DMS153 treated with DMSO at 0.1 percent for 48 hours (cell line): ENCODE data around the gene CFAP99.

Source experiments
- DNase-seq: peaks from one replicate; lab custom pipeline; 2025; ENCODE audit not compliant: unreplicated experiment; lab: John Stamatoyannopoulos, UW

Gene CFAP99

GRCh38 chr4:2390784-2391421 lies 27.9 kb upstream of the CFAP99 start:
- DNase-seq: no peak

GRCh38 chr4:2393353-2394270 lies 25.1 kb upstream of the CFAP99 start:
- no peak for DNase-seq

GRCh38 chr4:2394528-2394927 lies 24.2 kb upstream of the CFAP99 start:
- no peak for DNase-seq

GRCh38 chr4:2395038-2395437 lies 23.7 kb upstream of the CFAP99 start:
- DNase-seq: no peak

- DNase-seq: no peak
Observed at GRCh38 chr4:2395584-2395983, 23.2 kb upstream of the CFAP99 start.

- no peak for DNase-seq
Observed at GRCh38 chr4:2396781-2397368, 21.9 kb upstream of the CFAP99 start.

GRCh38 chr4:2397596-2398379 lies 21.0 kb upstream of the CFAP99 start:
- DNase-seq: no peak

GRCh38 chr4:2399216-2399615 lies 19.5 kb upstream of the CFAP99 start:
- DNase-seq: no peak

- no peak for DNase-seq
Observed at GRCh38 chr4:2399631-2400190, 19.0 kb upstream of the CFAP99 start.

- no peak for DNase-seq
Observed at GRCh38 chr4:2400841-2401609, 17.7 kb upstream of the CFAP99 start.

- DNase-seq: no peak
Observed at GRCh38 chr4:2401610-2401983, 17.2 kb upstream of the CFAP99 start.

- no peak for DNase-seq
Observed at GRCh38 chr4:2402048-2402842, 16.5 kb upstream of the CFAP99 start.

- DNase-seq: no peak
Observed at GRCh38 chr4:2402941-2403340, 15.8 kb upstream of the CFAP99 start.

- no peak for DNase-seq
Observed at GRCh38 chr4:2406406-2406805, 12.3 kb upstream of the CFAP99 start.

- no peak for DNase-seq
Observed at GRCh38 chr4:2406920-2407319, 11.8 kb upstream of the CFAP99 start.

GRCh38 chr4:2407991-2408342 lies 10.8 kb upstream of the CFAP99 start:
- DNase-seq: no peak

GRCh38 chr4:2408401-2408958 lies 10.3 kb upstream of the CFAP99 start:
- no peak for DNase-seq

GRCh38 chr4:2408976-2409375 lies 9.8 kb upstream of the CFAP99 start:
- DNase-seq: no peak

GRCh38 chr4:2409381-2409783 lies 9.4 kb upstream of the CFAP99 start:
- no peak for DNase-seq
